H1 (cell line): ENCODE data around the gene CD300LF. TPM values are rescaled to one million over a fixed set of nuclear protein-coding genes. Genes with fewer than 3 reads are reported as not detected.

Source experiments
- CTCF ChIA-PET: fragments of 300-600 bp; sonication (Branson Sonifier 250); formaldehyde crosslinking; loops from one replicate; lab custom pipeline; 2021; ENCODE audit not compliant: partially characterized antibody; lab: Charles Lee
- POLR2A ChIA-PET: fragments of 300-600 bp; sonication (Branson Sonifier 250); formaldehyde crosslinking; loops from one replicate; lab custom pipeline; 2021; ENCODE audit warnings: inconsistent platforms; ENCODE audit not compliant: partially characterized antibody; lab: Charles Lee
- DNase-seq, 2 experiments: peaks; one replicate each; pipeline versions ENCODE4 v3.0.0 to v3.0.0-alpha.2; 2010 to 2022; ENCODE audit warnings: low spot score in 2 of 2, low read depth in 1 of 2, mixed read lengths in 1 of 2
- FAIRE-seq: peaks from 2 replicates; lab custom pipeline; 2011; peaks lifted over from hg19 to GRCh38; lab: Jason Lieb, UNC
- H2AFZ ChIP-seq: 2 replicates; pipeline ENCODE4 v1.8.1; 2012; ENCODE audit warnings: low read length, inconsistent platforms
- H2AK5ac ChIP-seq: 2 replicates; pipeline ENCODE4 v1.6.1; 2013; ENCODE audit warnings: low read depth, low read length
- H2BK120ac ChIP-seq: replicated peaks from 2 replicates; pipeline ENCODE3; 2013; ENCODE audit warnings: low read depth, low read length, inconsistent platforms
- H2BK12ac ChIP-seq: 2 replicates; pipeline ENCODE4 v1.6.1; 2013; ENCODE audit warnings: low read depth, low read length
- H2BK15ac ChIP-seq: 2 replicates; pipeline ENCODE4 v1.6.1; 2013; ENCODE audit warnings: low read length
- H2BK20ac ChIP-seq: 2 replicates; pipeline ENCODE4 v1.6.1; 2013; ENCODE audit warnings: low read length
- H2BK5ac ChIP-seq: 2 replicates; pipeline ENCODE4 v1.6.1; 2013; ENCODE audit warnings: low read depth, low read length
- H3K14ac ChIP-seq: 2 replicates; pipeline ENCODE4 v1.6.1; 2013; ENCODE audit warnings: inconsistent platforms; ENCODE audit not compliant: insufficient read length
- H3K18ac ChIP-seq: 2 replicates; pipeline ENCODE4 v1.6.1; 2013; ENCODE audit warnings: low read length; ENCODE audit errors: extremely low read depth
- H3K23ac ChIP-seq: 2 replicates; pipeline ENCODE4 v1.6.1; 2013; ENCODE audit warnings: inconsistent platforms; ENCODE audit not compliant: insufficient read length
- H3K23me2 ChIP-seq: 2 replicates; pipeline ENCODE4 v1.6.1; 2013; ENCODE audit warnings: low read depth, low read length
- H3K27ac ChIP-seq: 2 replicates; pipeline ENCODE4 v1.6.1; 2011; ENCODE audit warnings: low read depth, low read length, inconsistent platforms
- H3K27me3 ChIP-seq, 4 experiments: replicated peaks in 1 of 4; 1 replicate in 1 of 4; 2 replicates in 3 of 4; pipeline versions ENCODE4 v1.6.1 to v1.8.1; 2011 to 2013; ENCODE audit warnings: low read length in 3 of 4, mild to moderate bottlenecking in 3 of 4, inconsistent platforms in 2 of 4, mixed read lengths in 2 of 4, moderate library complexity in 1 of 4; ENCODE audit not compliant: control insufficient read depth in 3 of 4, insufficient read depth in 3 of 4; ENCODE audit errors: extremely low read depth in 1 of 4
- H3K36me3 ChIP-seq, 4 experiments: 2 replicates each; pipeline versions ENCODE4 v1.6.1 to v1.8.1; 2011 to 2013; ENCODE audit warnings: mild to moderate bottlenecking in 4 of 4, low read length in 3 of 4, moderate library complexity in 2 of 4, control low read depth in 1 of 4, inconsistent platforms in 1 of 4; ENCODE audit not compliant: insufficient read depth in 4 of 4, control insufficient read depth in 2 of 4
- H3K4ac ChIP-seq: replicated peaks from 2 replicates; pipeline ENCODE3; 2013; ENCODE audit warnings: low read length, low read depth, mixed read lengths, inconsistent platforms; ENCODE audit not compliant: insufficient read length
- H3K4me1 ChIP-seq, 4 experiments: replicated peaks in 1 of 4; 1 replicate in 1 of 4; 2 replicates in 3 of 4; pipeline versions ENCODE4 v1.6.1 to v1.8.1; 2011 to 2013; ENCODE audit warnings: low read length in 3 of 4, inconsistent platforms in 2 of 4, mixed read lengths in 1 of 4; ENCODE audit not compliant: insufficient read depth in 4 of 4, control insufficient read depth in 3 of 4
- H3K4me2 ChIP-seq, 2 experiments: 2 replicates each; pipeline versions ENCODE4 v1.6.1 to v1.8.1; 2011 to 2013; ENCODE audit warnings: low read depth in 2 of 2, low read length in 2 of 2, control low read depth in 1 of 2, inconsistent platforms in 1 of 2, mild to moderate bottlenecking in 1 of 2; ENCODE audit not compliant: insufficient read depth in 1 of 2
- H3K4me3 ChIP-seq, 4 experiments: fragments of 200-600, 300-600 bp in 1 of 4; sonication (generic), shearing (Covaris generic), sonication (Bioruptor Twin) in 1 of 4; 2 replicates each; pipeline versions ENCODE4 v1.5.1 to v1.8.1; 2011 to 2016; ENCODE audit warnings: low read length in 4 of 4, low read depth in 3 of 4, control low read depth in 2 of 4, inconsistent platforms in 2 of 4, mild to moderate bottlenecking in 2 of 4, mixed read lengths in 1 of 4, moderate library complexity in 1 of 4; ENCODE audit not compliant: insufficient read depth in 2 of 4; ENCODE audit errors: extremely low read depth in 1 of 4
- H3K56ac ChIP-seq: replicated peaks from 2 replicates; pipeline ENCODE3; 2013; ENCODE audit warnings: low read depth, mild to moderate bottlenecking, mixed read lengths, low read length, inconsistent platforms; ENCODE audit not compliant: insufficient read length
- H3K79me1 ChIP-seq: 2 replicates; pipeline ENCODE4 v1.6.1; 2013; ENCODE audit warnings: low read depth, low read length, control low read depth
- H3K79me2 ChIP-seq, 2 experiments: 2 replicates each; pipeline versions ENCODE4 v1.6.1 to v1.8.1; 2012 to 2013; ENCODE audit warnings: low read length in 2 of 2, mild to moderate bottlenecking in 2 of 2, inconsistent platforms in 1 of 2; ENCODE audit not compliant: insufficient read depth in 2 of 2, control insufficient read depth in 1 of 2
- H3K9ac ChIP-seq, 4 experiments: replicated peaks in 1 of 4; 1 replicate in 1 of 4; 2 replicates in 3 of 4; pipeline versions ENCODE4 v1.6.1 to v1.8.1; 2011 to 2013; ENCODE audit warnings: low read depth in 3 of 4, low read length in 3 of 4, control low read depth in 2 of 4, mild to moderate bottlenecking in 2 of 4, moderate library complexity in 2 of 4, inconsistent platforms in 1 of 4; ENCODE audit errors: extremely low read depth in 1 of 4
- H3K9me3 ChIP-seq, 2 experiments: 2 replicates each; pipeline versions ENCODE4 v1.6.1 to v1.8.1; 2012 to 2013; ENCODE audit warnings: mild to moderate bottlenecking in 2 of 2, moderate library complexity in 2 of 2, control low read depth in 1 of 2, inconsistent platforms in 1 of 2, low read depth in 1 of 2, low read length in 1 of 2, mixed read lengths in 1 of 2; ENCODE audit not compliant: insufficient read depth in 2 of 2
- H4K20me1 ChIP-seq, 2 experiments: replicated peaks in 1 of 2; 2 replicates each; pipeline versions ENCODE3 to v1.8.1; 2011 to 2013; ENCODE audit warnings: inconsistent platforms in 2 of 2, low read length in 2 of 2, mild to moderate bottlenecking in 1 of 2; ENCODE audit not compliant: insufficient read depth in 2 of 2, control insufficient read depth in 1 of 2
- H4K5ac ChIP-seq: 2 replicates; pipeline ENCODE4 v1.6.1; 2013; ENCODE audit warnings: low read length, low read depth, mixed read lengths, inconsistent platforms; ENCODE audit not compliant: insufficient read length
- H4K8ac ChIP-seq: 2 replicates; pipeline ENCODE4 v1.8.0; 2013; ENCODE audit warnings: mild to moderate bottlenecking, moderate library complexity, low read length, inconsistent platforms; ENCODE audit not compliant: insufficient read depth; ENCODE audit errors: extremely low read depth
- H4K91ac ChIP-seq: replicated peaks from 2 replicates; pipeline ENCODE3; 2013; ENCODE audit warnings: low read length, mixed read lengths, inconsistent platforms; ENCODE audit not compliant: insufficient read length
- ASH2L ChIP-seq: fragments of 200-600, 300-600 bp; sonication (generic); IDR thresholded peaks from one replicate; pipeline ENCODE4 v1.7.1; 2017; ENCODE audit warnings: low read length
- BACH1 ChIP-seq: IDR thresholded peaks from 2 replicates; pipeline ENCODE4 v1.6.1; 2012; ENCODE audit warnings: low read length, improper control_type of control experiment
- CBX8 ChIP-seq: fragments of 300-800, 300-1000 bp; sonication (generic); IDR thresholded peaks from 2 replicates; pipeline ENCODE4 v1.7.1; 2016; ENCODE audit warnings: low read depth, low read length, borderline replicate concordance
- CREB1 ChIP-seq: IDR thresholded peaks from 2 replicates; pipeline ENCODE4 v1.6.1; 2012; ENCODE audit warnings: inconsistent platforms
- EP300 ChIP-seq, 2 experiments: IDR thresholded peaks; 1 replicate in 1 of 2; 2 replicates in 1 of 2; pipeline ENCODE4 v1.6.1; 2011 to 2012; ENCODE audit warnings: low read depth in 2 of 2, low read length in 2 of 2, mild to moderate bottlenecking in 2 of 2, borderline replicate concordance in 1 of 2, inconsistent platforms in 1 of 2, moderate library complexity in 1 of 2
- EZH2 ChIP-seq: fragments of 200-600 bp; sonication (generic); IDR thresholded peaks from 2 replicates; pipeline ENCODE4 v1.7.1; 2012; ENCODE audit warnings: low read depth, mild to moderate bottlenecking, moderate library complexity, low read length, inconsistent platforms; ENCODE audit not compliant: severe bottlenecking
- HDAC2 ChIP-seq, 2 experiments: fragments of 300-600 bp in 1 of 2; sonication (generic) in 1 of 2; IDR thresholded peaks; 2 replicates each; pipeline ENCODE4 v1.6.1; 2011 to 2012; ENCODE audit warnings: low read depth in 2 of 2, low read length in 2 of 2, mild to moderate bottlenecking in 2 of 2, moderate library complexity in 2 of 2, borderline replicate concordance in 1 of 2, inconsistent platforms in 1 of 2
- KDM5A ChIP-seq: fragments of 200-600 bp; IDR thresholded peaks from 2 replicates; pipeline ENCODE4 v1.7.1; 2012; ENCODE audit warnings: mild to moderate bottlenecking, low read length, inconsistent platforms, mixed read lengths
- MAFK ChIP-seq: IDR thresholded peaks from 2 replicates; pipeline ENCODE4 v1.6.1; 2012; ENCODE audit warnings: low read depth, mild to moderate bottlenecking, improper control_type of control experiment, low read length
- POU5F1 ChIP-seq: IDR thresholded peaks from 2 replicates; pipeline ENCODE4 v1.6.1; 2011; ENCODE audit warnings: low read depth, mild to moderate bottlenecking, low read length, moderate library complexity
- RAD21 ChIP-seq, 2 experiments: IDR thresholded peaks in 1 of 2; conservative IDR thresholded peaks in 1 of 2; 2 replicates each; pipeline ENCODE4 v1.6.1; 2011; ENCODE audit warnings: low read depth in 2 of 2, low read length in 2 of 2, improper control_type of control experiment in 1 of 2, inconsistent platforms in 1 of 2, mild to moderate bottlenecking in 1 of 2, moderate library complexity in 1 of 2
- RNF2 ChIP-seq: fragments of 200-900, 300-1000 bp; sonication (generic); IDR thresholded peaks from 2 replicates; pipeline ENCODE4 v1.7.1; 2016; ENCODE audit warnings: borderline replicate concordance, low read depth, mild to moderate bottlenecking, antibody characterized with exemption, low read length; ENCODE audit not compliant: poor library complexity, severe bottlenecking; ENCODE audit errors: missing control alignments
- SAP30 ChIP-seq: fragments of 300-600 bp; sonication (generic); IDR thresholded peaks from 2 replicates; pipeline ENCODE4 v1.7.1; 2012; ENCODE audit warnings: low read length, moderate library complexity, mild to moderate bottlenecking, inconsistent platforms; ENCODE audit not compliant: insufficient read depth, insufficient replicate concordance
- WGBS, 2 experiments: shearing (Covaris generic) in 1 of 2; methylation state at CpG; one replicate each; pipeline versions ENCODE4 v1.1.6 to v1.1.7; 2013 to 2015; ENCODE audit warnings: low lambda C conversion rate in 2 of 2, mixed read lengths in 2 of 2, inconsistent platforms in 1 of 2, low coverage in 1 of 2, missing lambda C conversion rate in 1 of 2; ENCODE audit not compliant: insufficient replicate concordance in 2 of 2, insufficient coverage in 1 of 2, insufficient read length in 1 of 2; ENCODE audit errors: extremely low coverage in 1 of 2, missing lambda C conversion rate in 1 of 2; 5-methylcytosine and 5-hydroxymethylcytosine counted together
- polyA plus RNA-seq, 7 experiments: library from polyadenylated mRNA; depleted of rRNA in 3 of 7; stranded (reverse) in 5 of 7; unstranded in 2 of 7; fragments of >200 nt in 5 of 7; fragments of 200-250 nt in 2 of 7; gene quantifications; 1 replicate in 5 of 7; 2 replicates in 1 of 7; 4 replicates in 1 of 7; pipeline versions ENCODE4 v1.2.1 to v1.2.3, GENCODE V29; 2011 to 2013; ENCODE audit warnings: missing spikeins in 2 of 7, mixed read lengths in 2 of 7
- total RNA-seq: library from RNA; stranded (reverse); fragmentation: NEBNext Ultra II Directional; extraction: Animal tissue kit (Norgen Biotek cat#: 25700); gene quantifications from 2 replicates; pipeline ENCODE4 v1.2.1, GENCODE V29; 2021

The CD300LF gene
- total and polyA plus RNA-seq, 2 of the 8 experiments (the other 6 are each of a cell fraction or from before 2014, with no cell fraction given) = not detected

DNA sequence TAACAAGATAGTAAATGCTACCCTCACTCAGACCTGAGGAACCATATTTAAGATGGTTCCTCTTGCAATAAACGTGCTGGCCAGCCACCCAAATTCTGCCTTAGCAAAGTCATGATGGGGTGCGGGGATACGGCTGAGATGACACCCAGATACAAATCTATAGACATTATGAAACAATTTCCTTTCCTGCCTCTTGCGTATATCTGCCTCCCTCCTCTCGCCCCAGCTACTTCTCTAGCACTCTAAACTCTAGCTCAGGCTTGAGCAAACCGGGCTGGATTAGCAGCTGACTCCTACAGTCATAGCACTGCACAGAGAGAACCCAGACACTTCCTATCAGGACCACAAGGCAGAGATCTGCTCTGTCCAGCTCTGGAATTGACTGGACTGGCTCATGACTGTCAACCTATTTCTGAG is 22.3 kb downstream of the CD300LF start:
- no peak overlapping the region for H4K91ac ChIP-seq
- no peaks in the 10 kb centered on the region for H3K36me3 ChIP-seq
- H2AFZ ChIP-seq = no peak overlapping the region
- no peak overlapping the region for H2BK15ac ChIP-seq
- no peak overlapping the region for H3K27ac ChIP-seq
- no peaks in the 10 kb centered on the region for H3K79me1 ChIP-seq
- DNase-seq = no peak
- POLR2A ChIA-PET = no interaction called here
- H3K23me2 ChIP-seq = no peaks in the 10 kb centered on the region
- no peak overlapping the region for H3K23ac ChIP-seq
- no peak overlapping the region for H3K56ac ChIP-seq
- WGBS, 2 experiments = 87% methylated on average over 6 of the region's 6 CpGs; no CpG with 5 or more reads in 1 of the 2 experiments
- no peak overlapping the region for H3K14ac ChIP-seq
- H3K4me1 ChIP-seq = no peaks in the 10 kb centered on the region
- FAIRE-seq = no peak
- H2BK20ac ChIP-seq = no peak overlapping the region
- CTCF ChIA-PET = interaction anchor here (0.6 to 1.6 kb wide), 5 partner anchors 13 to 481 kb away, joined by 3 to 6 read pairs (median 3); no protein-coding TSS in a partner anchor
- H2AK5ac ChIP-seq = no peak overlapping the region
- H2BK12ac ChIP-seq = no peak overlapping the region
- H2BK5ac ChIP-seq = no peak overlapping the region
- H4K5ac ChIP-seq = no peak overlapping the region
- no peaks in the 10 kb centered on the region for H3K9me3 ChIP-seq
- no peak overlapping the region for H4K8ac ChIP-seq
- H3K4ac ChIP-seq = no peak overlapping the region
- peaks cover 0 to 2% (median 0%) of the 10 kb centered on the region in 4 experiments; a peak in 1 of 7 replicates for H3K27me3 ChIP-seq
- no peak overlapping the region for H3K4me3 ChIP-seq
- H4K20me1 ChIP-seq = peaks cover 0 to 2% of the 10 kb centered on the region in 2 experiments
- H3K79me2 ChIP-seq = no peaks in the 10 kb centered on the region
- H3K18ac ChIP-seq = no peak overlapping the region
- no peak overlapping the region for H2BK120ac ChIP-seq
- H3K4me2 ChIP-seq = no peak overlapping the region
- H3K9ac ChIP-seq = no peak overlapping the region
- TF ChIP-seq CREB1 (no peak), SAP30 (no peak), KDM5A (no peak), RNF2 (no peak), ASH2L (no peak), RAD21 (IDR thresholded peaks at IDR 0.05 in 1 of 2, conservative IDR thresholded peaks at IDR 0.05 in 1 of 2; ENCODE audit: low read depth in 2 of 2, low read length in 2 of 2) (no peak), EZH2 (no peak), CBX8 (no peak), EP300 (IDR thresholded peaks at IDR 0.05; ENCODE audit: borderline replicate concordance in 1 of 2, low read depth in 2 of 2, low read length in 2 of 2) (no peak), MAFK (no peak), BACH1 (no peak), POU5F1 (no peak), HDAC2 (IDR thresholded peaks at IDR 0.05; ENCODE audit: borderline replicate concordance in 1 of 2, low read depth in 2 of 2, low read length in 2 of 2) (no peak)
